NCI-H2196 (cell line): ENCODE results near the gene HBA2.
"Not testable (repeated sequence)": the region's sequence is repeated elsewhere in the genome, so short reads cannot be mapped to it uniquely, and the experiment has no call there.

ENCODE experiments used
- DNase-seq: peaks from one replicate; lab custom pipeline; 2025; ENCODE audit not compliant: unreplicated experiment; lab: John Stamatoyannopoulos, UW

The HBA2 gene

DNA sequence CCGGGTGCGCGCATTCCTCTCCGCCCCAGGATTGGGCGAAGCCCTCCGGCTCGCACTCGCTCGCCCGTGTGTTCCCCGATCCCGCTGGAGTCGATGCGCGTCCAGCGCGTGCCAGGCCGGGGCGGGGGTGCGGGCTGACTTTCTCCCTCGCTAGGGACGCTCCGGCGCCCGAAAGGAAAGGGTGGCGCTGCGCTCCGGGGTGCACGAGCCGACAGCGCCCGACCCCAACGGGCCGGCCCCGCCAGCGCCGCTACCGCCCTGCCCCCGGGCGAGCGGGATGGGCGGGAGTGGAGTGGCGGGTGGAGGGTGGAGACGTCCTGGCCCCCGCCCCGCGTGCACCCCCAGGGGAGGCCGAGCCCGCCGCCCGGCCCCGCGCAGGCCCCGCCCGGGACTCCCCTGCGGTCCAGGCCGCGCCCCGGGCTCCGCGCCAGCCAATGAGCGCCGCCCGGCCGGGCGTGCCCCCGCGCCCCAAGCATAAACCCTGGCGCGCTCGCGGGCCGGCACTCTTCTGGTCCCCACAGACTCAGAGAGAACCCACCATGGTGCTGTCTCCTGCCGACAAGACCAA lies at the start of gene HBA2:
TSS of gene HBA2 (plus strand) at position 503 of the 568 bp plus-strand sequence. CDS start at position 540, 37 bp downstream.
- not testable (repeated sequence) for DNase-seq

DNA sequence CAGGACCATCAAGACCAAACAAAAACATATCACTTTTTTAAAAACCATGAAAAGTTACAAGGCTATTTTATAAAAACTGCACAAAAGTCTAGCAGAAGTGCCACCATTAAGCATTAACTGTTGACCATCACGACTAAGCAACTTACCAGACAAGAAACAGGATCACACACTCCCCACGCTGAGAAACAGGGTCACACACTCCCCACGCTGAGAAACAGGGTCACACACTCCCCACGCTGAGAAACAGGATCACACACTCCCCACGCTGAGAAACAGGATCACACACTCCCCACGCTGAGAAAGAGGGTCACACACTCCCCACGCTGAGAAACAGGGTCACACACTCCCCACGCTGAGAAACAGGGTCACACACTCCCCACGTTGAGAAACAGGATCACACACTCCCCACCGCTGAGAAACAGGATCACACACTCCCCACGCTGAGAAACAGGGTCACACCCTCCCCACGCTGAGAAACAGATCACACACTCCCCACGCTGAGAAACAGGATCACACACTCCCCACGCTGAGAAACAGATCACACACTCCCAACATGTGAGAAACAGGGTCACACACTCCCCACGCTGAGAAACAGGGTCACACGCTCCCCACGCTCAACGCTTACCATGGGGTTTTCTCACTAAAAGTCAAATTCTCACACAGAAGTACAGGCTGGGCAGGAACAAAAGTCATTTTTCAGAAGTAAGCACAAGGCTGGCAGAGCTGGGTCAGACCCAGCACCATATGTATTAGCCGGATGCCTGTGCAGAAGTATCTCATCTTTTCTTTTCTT lies 48.9 kb upstream of the HBA2 start:
- not testable (repeated sequence) for DNase-seq

DNA sequence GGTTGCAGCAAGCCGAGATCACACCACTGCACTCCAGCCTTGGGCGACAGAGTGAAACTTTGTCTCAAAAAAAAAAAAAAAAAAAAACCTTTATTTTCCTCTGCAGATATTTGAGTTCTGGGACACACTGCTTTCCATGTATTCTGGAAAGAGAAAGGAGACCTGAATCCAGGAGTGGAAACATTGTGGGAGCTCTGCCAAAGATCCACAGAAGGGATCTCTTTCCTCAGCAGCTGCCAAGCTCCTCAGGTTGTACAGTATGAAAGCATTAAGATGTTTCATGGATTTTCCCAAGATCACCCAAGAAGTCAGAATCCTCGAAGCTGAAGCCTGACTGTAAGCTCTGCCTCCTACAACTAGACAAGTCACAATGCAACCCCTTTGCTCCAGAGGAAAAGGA lies 47.7 kb upstream of the HBA2 start:
- no peak for DNase-seq

DNA sequence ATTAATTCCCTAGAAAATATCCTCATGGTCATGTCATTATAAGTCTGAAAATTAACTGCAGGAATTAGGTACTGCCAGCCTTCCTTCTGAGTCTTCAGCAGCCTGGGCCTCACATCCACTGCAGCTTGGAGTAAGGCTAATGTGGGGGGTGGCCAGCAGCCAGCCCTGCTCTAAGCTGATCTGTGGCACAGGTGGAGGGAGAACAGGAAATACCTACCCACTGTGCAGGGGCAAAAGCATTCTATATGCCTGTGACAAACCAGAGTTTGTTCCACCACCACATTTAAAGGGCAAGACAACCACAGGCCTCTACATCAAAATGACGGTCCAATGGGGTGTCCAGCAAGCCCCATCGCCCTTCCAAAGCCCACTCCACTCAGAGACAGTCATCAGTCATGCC lies 43.6 kb upstream of the HBA2 start:
- DNase-seq, result no peak

DNA sequence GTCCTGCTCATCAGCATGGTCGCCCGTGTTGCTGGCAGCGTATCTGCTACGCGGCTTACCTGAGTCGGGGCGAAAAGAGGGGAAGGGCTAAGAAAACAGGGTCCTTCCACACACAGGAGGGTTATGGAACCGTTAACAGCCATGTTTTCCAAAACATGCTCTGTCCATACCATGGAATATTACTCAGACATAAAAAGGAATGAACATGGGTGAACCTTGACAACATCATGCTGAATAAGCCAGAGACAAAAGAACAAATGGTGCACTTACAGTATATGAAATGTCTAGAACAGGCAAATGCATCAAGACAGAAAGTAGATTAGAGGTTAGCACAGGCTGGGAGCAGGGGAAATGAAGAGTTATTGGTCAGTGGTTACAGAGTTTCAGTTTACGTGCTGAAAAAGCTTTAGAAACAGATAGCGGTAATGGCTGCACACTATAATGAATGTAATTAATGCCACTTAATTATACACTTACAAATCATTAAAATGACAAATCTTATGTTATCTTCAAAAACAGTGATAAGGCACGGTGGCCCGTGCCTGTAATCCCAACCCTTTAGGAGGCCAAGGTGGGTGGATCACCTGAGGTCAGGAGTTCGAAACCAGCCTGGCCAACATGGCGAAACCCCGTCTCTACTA lies 42.0 kb upstream of the HBA2 start:
- DNase-seq, result no peak

DNA sequence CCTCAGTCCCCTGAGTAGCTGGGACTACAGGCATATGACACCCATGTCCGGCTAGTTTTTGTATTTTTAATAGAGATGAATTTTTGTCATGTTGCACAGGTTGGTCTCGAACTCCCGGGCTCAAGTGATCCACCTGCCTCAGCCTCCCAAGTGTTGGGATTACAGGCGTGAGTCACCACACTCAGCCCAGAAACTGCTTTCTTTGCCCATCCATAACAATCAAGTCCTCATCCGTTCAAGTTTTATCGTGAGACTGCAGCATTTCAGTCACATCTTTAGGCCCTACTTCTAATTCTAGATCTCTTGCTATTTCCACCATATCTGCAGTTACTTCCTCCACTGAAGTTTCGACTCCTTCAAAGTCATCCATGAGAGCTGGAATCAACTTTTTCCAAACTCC lies 40.6 kb upstream of the HBA2 start:
- DNase-seq, result no peak

DNA sequence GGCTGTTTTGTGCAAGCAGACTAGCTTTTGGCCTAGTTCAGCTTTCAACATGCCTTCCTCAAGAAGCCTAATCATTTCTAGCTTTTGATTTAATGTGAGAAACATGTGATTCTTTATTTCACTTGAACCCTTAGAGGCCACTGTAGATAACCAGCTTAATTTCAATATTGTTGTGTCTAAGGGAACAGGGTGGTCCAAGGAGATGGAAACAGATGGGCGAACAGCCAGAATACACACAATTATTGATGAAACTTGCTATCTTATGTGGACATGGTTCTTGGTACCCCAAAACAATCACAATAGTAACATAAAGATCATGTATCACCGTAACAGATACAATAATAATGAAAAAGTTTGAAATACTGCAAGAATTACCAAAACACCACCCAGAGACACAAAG lies 39.0 kb upstream of the HBA2 start:
- DNase-seq, result no peak

DNA sequence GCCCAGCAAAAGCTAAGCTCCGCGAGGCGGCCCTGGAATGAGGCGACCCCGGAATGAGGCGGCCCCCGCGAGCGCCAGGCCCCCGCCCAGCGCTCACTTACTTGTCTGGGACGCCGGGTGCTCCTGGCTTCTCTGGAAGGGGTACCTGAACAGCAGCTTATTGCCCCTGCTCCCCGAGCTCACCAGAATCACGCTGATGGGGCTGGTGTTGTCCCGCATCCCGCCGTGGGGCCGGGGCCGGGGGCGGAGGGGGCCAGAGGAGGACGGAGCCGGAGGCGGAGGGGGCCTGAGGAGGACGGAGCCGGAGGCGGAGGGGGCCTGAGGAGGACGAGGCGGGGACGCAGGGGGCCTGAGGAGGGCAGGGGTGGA lies 34.6 kb upstream of the HBA2 start:
- no peak for DNase-seq

DNA sequence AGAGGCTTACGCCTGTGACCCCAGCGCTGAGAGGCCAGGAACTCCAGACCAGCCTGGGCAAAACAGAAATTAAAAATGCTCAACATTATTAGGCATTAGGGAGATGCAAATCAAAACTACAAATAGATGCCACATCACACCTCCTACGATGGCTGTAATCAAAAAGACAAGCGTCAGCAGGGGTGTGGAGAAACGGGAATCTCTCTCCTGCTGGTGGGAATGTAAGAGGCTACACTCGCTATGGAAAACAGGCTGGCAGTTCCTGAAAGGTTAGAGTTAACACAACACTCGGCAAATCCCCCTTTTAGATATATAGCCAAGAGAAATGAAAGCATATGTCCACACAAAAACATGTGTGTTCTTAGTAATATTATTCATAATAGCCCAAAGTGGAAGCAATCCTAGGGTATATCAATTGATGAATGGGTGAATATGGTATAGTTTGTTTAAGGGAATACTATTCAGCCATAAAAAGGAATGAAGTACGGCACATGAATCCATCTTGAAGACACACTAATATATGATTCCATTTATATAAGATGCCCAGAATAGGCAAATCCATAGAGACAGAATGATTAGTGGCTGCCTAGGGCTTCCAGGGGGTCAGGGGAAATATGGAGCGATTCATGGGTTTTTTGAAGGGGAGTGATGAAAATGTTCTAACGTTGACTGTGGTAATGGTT lies 32.4 kb upstream of the HBA2 start:
- no peak for DNase-seq

DNA sequence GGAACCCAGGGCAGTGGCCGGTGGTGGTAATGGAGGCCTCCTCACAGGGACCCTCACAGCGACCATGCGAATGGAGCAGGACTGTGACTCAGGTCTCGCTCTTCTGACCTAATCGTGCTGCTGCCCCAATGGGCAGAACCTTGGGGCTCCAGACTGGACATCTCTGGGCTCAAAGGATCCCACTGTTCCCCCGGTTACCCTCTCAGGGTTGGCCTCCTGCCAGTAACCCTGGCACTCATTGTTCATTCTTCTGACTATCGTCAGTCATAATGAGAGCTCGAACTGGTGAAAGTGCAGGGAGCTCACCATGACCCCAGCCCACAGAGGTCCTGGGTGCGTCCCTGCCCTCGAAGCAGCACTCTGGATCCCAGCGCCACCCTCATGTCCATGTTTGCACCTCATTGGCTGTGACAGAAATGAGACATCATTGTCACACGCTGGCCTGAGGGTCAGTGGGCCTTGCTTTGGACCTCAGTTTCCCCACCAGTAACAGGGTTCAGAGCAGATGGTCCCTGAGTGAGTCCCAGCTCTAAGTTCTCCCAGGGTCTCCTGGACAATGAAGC lies 30.2 kb upstream of the HBA2 start:
- DNase-seq, result no peak

DNA sequence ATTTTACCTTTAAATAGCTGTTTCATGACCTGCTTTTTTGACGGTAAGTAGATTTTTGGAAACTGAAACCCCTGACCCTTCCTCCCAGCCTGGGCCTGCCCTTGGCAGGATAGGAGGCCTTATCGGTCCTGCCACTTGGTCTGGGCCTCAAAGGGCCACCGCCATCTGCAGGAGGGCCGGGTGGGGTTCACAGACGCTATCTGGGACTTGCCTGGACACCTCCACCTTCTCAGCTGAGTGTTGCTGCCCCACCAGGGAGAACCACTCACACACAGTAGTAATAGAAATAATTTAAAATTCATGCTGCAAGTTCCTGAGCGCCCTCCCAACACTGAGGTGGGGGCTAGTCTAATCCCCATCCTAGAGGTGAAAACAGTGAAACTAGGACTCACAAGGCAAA lies 29.6 kb upstream of the HBA2 start:
- DNase-seq, result no peak

DNA sequence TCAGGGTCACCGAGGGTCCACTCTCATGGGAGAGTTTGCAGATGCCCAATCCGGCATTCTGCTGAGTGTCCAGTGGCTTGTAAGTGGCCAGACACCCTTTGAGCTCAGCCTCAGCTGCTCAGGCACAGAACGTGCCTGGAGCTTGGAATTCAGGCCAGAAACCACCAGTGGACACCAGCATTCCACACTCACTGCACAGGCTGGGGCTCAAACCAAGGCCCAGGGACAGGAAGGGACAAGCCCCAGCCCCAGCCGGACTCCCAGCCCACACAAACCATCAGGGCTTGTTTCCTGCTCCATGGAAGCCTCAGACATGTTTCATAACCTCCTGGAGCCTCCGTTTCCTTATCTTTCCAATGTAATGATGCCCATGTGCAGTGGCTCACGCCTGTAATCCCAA lies 29.2 kb upstream of the HBA2 start:
- DNase-seq, result no peak

DNA sequence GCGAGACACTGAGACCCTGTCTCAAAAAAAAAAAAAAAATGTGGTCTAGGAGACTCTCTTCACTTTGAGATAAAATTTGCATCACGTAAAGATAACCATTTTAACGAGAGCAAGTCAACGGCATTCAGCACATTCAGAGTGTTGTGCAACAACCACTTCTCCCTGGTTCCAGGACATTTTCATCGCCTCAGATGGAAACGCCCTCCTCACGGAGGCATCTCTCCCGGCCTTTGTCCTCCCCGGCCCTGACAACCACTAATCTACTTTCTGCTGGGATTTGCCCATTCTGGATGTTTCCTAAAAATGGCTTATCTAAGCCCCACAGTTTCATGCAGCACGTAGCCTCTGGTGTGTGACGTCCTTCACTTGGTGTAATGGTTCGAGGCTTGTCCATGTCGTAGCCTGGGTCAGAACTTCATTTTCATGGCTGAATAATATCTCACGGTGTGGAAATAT lies 27.9 kb upstream of the HBA2 start:
- DNase-seq, result no peak

DNA sequence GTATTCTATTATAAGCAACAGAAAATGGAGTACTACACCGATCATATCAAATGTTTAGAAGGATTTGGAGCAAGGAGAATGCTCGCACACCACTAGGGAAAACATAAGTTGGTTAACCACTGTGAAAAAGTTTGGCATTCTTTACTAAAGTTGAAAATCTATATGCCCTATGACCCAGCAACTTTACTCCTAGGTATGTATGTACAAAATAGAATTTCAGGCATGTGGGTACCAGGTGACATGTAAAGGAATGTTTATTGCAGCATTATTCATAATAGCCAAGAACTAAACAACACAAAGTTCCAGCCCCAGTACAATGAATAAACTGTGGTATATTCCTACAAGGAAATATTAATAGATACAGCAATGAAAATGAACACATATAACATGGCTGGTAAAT lies 26.0 kb upstream of the HBA2 start:
- DNase-seq, result no peak

DNA sequence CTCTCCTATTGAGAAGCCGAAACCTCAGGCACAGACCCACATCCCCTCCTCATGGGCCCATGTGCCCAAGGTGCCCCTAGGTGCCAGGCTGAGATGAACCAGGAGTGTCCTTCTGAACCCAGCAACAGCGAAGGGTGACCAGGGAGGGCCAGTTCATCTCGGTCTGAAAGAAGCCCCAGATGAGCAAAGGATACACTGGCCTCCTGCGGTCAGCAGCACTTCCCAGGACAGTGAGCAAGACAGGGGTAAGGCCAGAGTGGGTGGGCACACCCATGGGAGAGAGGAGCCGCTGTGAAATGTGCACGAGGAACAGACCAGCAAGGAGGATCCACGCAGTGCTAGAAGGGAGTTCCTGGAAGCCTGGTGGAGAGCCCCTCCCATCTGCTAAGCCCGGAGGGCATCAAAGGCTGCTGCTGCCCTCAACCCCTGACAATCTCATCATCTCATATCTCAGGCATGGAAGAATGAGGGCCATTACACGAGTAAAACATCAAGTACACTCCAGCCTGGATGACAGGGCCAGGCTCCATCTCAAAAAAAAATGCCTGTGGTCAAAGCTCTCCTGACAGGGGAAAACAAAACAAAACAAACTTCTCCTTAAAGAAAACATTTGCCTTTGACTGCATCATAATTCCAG lies 23.5 kb upstream of the HBA2 start:
- no peak for DNase-seq

DNA sequence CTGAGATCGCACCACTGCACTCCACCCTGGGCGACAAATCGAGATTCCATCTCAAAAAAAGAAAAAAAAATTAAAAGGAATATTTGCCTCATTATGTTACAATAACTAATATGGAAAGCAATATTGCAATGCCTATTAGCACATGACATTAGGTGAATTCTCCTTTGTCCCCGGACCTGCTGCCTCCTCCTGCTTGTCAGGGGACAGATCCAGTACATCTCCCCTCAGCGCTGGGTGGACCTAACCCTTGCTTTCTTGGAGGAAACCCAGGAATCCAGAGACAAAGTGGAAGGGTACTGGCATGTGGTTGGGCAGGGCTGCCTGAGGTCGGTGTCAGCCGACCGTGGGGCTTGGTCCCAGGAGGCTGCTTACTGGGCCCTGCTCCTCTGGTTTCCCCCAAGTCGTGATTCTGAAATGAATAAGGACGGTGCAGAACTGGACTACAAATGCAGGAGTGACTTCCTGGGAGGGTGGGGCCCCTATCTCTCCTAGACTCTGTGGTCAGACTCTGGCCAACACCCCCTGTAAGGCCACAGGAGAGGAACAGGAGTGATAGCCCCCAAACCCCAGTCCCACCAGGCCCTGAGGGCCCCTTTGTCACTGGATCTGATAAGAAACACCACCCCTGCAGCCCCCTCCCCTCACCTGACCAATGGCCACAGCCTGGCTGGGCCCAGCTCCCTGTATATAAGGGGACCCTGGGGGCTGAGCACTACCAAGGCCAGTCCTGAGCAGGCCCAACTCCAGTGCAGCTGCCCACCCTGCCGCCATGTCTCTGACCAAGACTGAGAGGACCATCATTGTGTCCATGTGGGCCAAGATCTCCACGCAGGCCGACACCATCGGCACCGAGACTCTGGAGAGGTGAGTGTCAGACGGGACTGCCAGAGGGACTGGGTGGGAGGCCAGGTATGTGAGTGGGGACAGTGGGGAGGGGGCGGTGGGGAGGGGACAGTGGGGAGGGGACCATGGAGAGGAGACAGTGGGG lies 20.2 kb upstream of the HBA2 start, which contains the start of gene HBZ:
TSS of gene HBZ (plus strand) at position 504 of the 988 bp plus-strand sequence. CDS start at position 770, 266 bp downstream.
- no peak for DNase-seq

DNA sequence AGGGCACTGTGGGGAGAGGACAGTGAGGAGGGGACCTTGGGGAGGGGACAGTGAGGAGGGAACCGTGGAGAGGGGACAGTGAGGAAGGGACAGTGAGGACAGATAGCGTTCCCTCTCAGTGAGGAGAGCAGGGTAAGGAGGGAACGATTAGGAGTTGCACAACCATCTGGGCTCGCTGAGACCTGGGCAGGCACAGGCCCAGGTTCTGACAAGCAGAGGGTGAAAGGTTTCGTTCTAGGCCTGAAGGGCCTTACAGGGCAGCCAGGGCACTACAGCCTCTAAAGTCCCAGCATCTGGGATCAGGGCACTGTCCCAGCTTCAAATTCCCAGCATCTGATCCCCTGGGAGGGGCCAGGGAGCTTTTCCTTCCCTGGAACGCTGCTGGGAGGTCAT lies 19.6 kb upstream of the HBA2 start:
- not testable (repeated sequence) for DNase-seq

DNA sequence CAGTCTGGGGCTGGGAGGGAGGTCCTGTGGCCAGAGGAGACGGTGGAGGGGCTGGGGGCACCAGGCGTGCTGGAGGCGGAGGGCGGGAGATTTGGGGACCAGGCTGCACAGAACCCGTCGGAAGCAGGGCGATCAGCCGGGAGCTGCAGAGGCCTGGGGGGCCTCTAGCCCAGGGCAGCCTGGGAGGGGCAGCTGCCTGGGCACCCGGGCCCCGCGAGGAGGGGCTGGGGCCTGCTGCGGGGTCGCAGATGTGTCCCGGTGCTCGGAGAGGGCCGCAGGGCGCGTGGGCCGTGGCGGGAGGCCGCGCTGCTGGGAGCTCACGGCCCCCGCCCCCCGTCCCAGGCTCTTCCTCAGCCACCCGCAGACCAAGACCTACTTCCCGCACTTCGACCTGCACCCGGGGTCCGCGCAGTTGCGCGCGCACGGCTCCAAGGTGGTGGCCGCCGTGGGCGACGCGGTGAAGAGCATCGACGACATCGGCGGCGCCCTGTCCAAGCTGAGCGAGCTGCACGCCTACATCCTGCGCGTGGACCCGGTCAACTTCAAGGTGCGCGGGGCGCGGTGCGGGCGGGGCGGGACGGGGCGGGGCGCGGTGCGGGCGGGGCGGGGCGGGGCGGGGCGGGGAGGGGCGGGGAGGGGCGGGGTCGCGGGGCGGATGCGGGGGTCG lies 19.0 kb upstream of the HBA2 start:
- DNase-seq, result not testable (repeated sequence)
